Hepatic stellate cell (primary cell): Measurements from ENCODE around the gene NUP133.
"Not testable (repeated sequence)": the region's sequence is repeated elsewhere in the genome, so short reads cannot be mapped to it uniquely, and the experiment has no call there.

Source experiments
- DNase-seq: peaks from one replicate; pipeline ENCODE4 v3.0.0; 2011; ENCODE audit warnings: low spot score

Gene NUP133

GRCh38 chr1:229412056-229412455 lies 96.1 kb downstream of the NUP133 start:
- no peak for DNase-seq

DNA sequence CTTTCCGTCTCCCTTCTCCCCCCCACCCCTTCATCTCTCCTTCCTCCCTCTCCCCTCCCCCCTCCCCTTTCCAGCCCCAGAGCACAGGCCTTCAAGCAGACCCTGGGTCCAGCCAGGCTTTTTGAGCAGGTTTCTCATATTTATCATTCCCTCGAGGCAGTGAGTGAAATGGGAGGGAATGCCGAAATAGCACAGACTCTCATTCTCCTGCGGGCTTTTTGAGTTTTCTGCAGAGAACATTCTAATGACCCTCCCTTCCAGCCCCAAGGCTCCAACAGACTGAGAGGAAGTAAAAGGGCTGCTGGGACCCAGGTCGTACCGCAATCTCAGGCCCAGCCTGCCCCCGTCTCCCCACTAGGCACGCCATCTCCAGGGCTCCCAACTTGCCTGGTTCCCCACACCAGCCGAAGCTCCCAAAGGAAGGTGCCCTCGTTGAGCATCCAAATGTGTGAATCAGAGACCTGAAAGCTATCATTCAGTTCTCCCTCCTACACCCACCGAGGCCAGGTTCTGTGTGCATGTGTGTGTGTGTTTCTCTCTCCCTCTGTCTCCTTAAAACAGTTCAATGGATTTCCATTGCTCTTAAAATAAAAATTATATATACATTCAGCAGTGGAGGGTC lies 96.6 kb downstream of the NUP133 start:
- no peak for DNase-seq

DNA sequence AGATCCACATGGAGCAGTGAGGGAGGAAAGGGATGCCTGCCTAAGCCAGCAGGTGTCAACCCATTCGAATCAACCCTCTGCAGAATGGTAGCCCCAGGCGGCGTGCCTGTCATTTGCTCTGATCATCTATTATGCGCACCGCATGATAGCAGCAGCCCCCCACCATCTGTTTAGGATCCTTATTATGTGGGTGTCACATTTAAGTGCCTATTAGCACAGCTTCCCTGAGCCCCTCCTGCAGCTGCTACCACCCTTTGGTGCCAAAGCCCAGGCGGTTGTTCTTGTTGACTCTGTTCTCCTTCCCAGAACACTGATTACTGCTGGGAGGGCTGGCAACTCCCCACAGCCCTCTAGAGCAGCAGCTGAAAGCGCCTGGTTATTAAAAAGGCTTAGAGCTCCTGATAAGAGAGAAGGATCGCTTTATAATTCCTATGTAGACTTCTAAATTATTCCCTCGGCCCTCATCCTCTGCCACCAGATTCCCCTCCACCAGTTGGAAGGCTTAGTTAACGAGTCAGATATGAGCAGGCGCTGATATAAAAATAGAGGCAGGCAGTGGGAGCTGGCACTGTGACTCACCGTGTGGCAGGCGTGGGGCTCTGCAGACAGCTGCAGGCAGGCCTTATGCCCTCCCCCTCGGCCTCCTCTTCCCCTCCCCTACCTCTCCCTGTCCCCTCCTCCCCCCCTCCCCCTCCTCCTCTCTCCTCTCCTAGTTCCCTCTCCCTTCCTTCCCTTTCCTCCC lies 97.3 kb downstream of the NUP133 start:
- DNase-seq = peak; percentile 80

GRCh38 chr1:229410370-229410691 lies 97.8 kb downstream of the NUP133 start:
- DNase-seq = no peak

- DNase-seq = no peak
Measured at GRCh38 chr1:229409616-229410369, 98.3 kb downstream of the NUP133 start.

DNA sequence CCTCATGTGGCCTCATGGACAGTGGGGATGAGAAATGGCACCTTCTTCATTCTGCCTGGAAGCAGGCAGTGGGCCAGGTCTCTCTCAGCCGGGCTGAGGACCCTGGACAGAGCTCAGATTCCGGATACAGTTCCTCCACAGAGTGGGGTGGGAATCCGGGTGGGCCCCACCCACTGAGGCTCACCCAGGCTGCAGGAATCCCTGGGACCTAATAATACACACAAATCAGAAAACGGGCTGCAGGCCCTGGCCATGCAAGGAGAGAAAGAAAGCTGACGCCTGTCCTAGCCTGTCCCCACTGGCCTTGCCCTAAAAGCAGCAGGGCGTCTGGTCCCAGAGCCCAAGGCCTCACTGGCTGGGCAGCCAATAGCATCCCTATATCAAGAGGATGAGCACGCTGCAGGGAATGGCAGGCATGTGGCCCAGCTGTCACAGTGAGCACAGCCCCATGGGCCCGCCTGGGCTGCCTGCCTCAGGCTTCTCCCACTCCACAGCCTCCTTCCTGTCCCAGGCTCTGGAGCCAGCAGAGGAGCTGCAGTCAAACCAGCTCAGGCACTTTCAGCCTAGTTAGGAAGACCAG lies 99.6 kb downstream of the NUP133 start:
- peak; percentile 74 for DNase-seq

- no peak for DNase-seq
Measured at GRCh38 chr1:229407206-229408026, 100.7 kb downstream of the NUP133 start.

DNA sequence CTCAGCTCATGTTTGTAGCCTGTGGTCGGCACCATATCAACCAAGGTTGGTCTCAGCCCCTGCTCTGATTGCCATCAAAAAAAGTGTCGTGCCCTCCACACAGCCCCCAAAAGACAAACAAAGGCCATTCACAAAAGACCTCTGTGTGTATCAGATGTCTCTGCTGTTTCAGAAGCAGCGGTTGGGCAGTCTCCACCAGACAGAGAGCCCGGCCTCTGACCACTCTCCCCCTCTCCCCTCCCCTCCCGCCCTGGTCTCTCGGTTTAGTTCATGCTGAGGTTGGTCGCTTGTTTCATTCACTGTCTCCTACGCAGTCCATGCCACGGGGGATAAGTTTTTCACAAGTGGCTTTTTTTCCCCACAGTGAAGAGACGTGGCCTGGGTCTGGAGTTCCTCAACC lies 101.3 kb downstream of the NUP133 start:
- DNase-seq = no peak

- no peak for DNase-seq
Measured at GRCh38 chr1:229403573-229403972, 104.6 kb downstream of the NUP133 start.

GRCh38 chr1:229402993-229403392 lies 105.1 kb downstream of the NUP133 start:
- no peak for DNase-seq

GRCh38 chr1:229402329-229402728 lies 105.8 kb downstream of the NUP133 start:
- DNase-seq = not testable (repeated sequence)

DNA sequence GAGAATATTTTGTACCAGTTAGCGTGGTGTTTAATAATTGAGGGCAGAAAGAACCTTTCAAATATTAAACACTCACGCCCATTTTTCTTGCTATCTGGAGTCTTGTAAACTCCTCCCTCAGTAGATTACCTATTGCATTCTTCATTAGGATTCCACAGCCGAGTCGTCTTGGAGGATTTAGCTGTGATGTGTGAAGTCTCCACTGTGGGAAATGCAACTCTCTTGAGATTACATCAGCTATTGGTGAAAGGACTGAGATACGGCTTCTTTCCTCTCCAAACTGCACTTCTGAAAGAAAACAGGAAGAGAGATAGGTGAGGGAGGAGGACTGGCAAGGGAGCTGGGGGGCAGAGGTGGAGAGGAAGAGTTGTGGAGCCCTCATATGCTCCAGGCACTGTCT lies 110.4 kb downstream of the NUP133 start:
- DNase-seq = no peak

GRCh38 chr1:229396585-229397206 lies 111.4 kb downstream of the NUP133 start:
- no peak for DNase-seq

- DNase-seq = not testable (repeated sequence)
Measured at GRCh38 chr1:229394517-229394916, 113.6 kb downstream of the NUP133 start.

DNA sequence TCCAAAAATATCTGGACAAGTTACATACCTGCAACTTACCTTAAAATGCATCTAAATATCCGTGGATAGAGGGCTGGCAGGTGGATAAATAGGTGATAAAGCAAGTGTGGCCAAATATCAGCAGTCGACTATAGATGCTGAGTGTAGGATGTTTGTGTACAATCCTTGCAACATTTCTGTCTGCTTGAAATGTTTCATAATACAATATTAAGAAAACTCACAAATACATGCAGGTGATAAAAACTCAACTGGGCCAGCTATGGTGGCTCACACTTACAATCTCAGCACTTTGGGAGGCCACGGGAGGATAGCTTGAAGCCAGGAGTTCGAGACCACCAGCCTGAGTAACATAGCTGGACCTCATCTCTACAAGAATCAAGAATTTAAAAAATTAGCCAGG lies 115.2 kb downstream of the NUP133 start:
- DNase-seq = no peak
